ENCODE results near the gene SMARCAL1.

- no peak for TF ChIP-seq FOXA1 (IDR thresholded peaks at IDR 0.05)
- TF ChIP-seq FOXA1 (CRISPR knock-in tag; IDR thresholded peaks at IDR 0.05): no peak
- TF ChIP-seq NFE2L1 (CRISPR knock-in tag; IDR thresholded peaks at IDR 0.05; ENCODE audit: borderline replicate concordance): no peak
- TF ChIP-seq CAMTA2 (CRISPR knock-in tag; IDR thresholded peaks at IDR 0.05; ENCODE audit: borderline replicate concordance): no peak
- no peak for TF ChIP-seq THAP8 (CRISPR knock-in tag; IDR thresholded peaks at IDR 0.05; ENCODE audit: borderline replicate concordance)
These were observed 33.2 kb downstream of the SMARCAL1 start for GRCh38 chr2:216445501-216445900.
